Stimulated activated CD4-positive, alpha-beta T cell treated with anti-CD3 and anti-CD28 coated beads, TNF-alpha, amount 100 ng/mL, for 1 hour (primary cell): ENCODE data around the gene APOL4.
A peak's percentile ranks its signal among the peaks of the same experiment; 100 is the strongest.
"Not testable (repeated sequence)": the region's sequence is repeated elsewhere in the genome, so short reads cannot be mapped to it uniquely, and the experiment has no call there.

Experiments used
- DNase-seq, 3 donors: peaks; one replicate each; pipeline ENCODE4 v3.0.0-alpha.2; 2020; ENCODE audit warnings: low read depth in 3 of 3, low spot score in 1 of 3

Gene APOL4

GRCh38 chr22:36232715-36233401 is 31.2 kb upstream of the APOL4 start:
- no peak for DNase-seq

- DNase-seq = not testable (repeated sequence)
Measured at GRCh38 chr22:36231051-36231450, 29.4 kb upstream of the APOL4 start.

- not testable (repeated sequence) for DNase-seq
Measured at GRCh38 chr22:36229649-36230048, 28.0 kb upstream of the APOL4 start.

- no peak for DNase-seq
Measured at GRCh38 chr22:36228944-36229343, 27.3 kb upstream of the APOL4 start.

- not testable (repeated sequence) for DNase-seq
Measured at GRCh38 chr22:36228369-36228768, 26.8 kb upstream of the APOL4 start.

GRCh38 chr22:36227806-36228205 is 26.2 kb upstream of the APOL4 start:
- no peak for DNase-seq

- no peak for DNase-seq
Measured at GRCh38 chr22:36227396-36227795, 25.8 kb upstream of the APOL4 start.

- DNase-seq = no peak
Measured at GRCh38 chr22:36226189-36226588, 24.6 kb upstream of the APOL4 start.

- DNase-seq = no peak
Measured at GRCh38 chr22:36225333-36225922, 23.8 kb upstream of the APOL4 start.

- DNase-seq = no peak
Measured at GRCh38 chr22:36224245-36224644, 22.6 kb upstream of the APOL4 start.

- no peak for DNase-seq
Measured at GRCh38 chr22:36223504-36223903, 21.9 kb upstream of the APOL4 start.

GRCh38 chr22:36222887-36223450 is 21.4 kb upstream of the APOL4 start:
- DNase-seq = no peak

GRCh38 chr22:36221799-36222751 is 20.5 kb upstream of the APOL4 start:
- peak in 1 of 3 donors; percentile 21 for DNase-seq

- DNase-seq = no peak
Measured at GRCh38 chr22:36220451-36220921, 18.9 kb upstream of the APOL4 start.

GRCh38 chr22:36218648-36219193 is 17.1 kb upstream of the APOL4 start:
- DNase-seq = no peak

- no peak for DNase-seq
Measured at GRCh38 chr22:36215981-36216380, 14.4 kb upstream of the APOL4 start.

- no peak for DNase-seq
Measured at GRCh38 chr22:36213586-36213985, 12.0 kb upstream of the APOL4 start.

- no peak for DNase-seq
Measured at GRCh38 chr22:36212901-36213300, 11.3 kb upstream of the APOL4 start.

GRCh38 chr22:36211237-36211861 is 9.7 kb upstream of the APOL4 start:
- no peak for DNase-seq

- no peak for DNase-seq
Measured at GRCh38 chr22:36210224-36210623, 8.6 kb upstream of the APOL4 start.

- not testable (repeated sequence) for DNase-seq
Measured at GRCh38 chr22:36209488-36209908, 7.9 kb upstream of the APOL4 start.
